ENCODE data around the gene ADGRL1. TPM values are rescaled to one million over a fixed set of nuclear protein-coding genes. Genes with fewer than 3 reads are reported as not detected.
A peak's percentile ranks its signal among the peaks of the same experiment; 100 is the strongest.
"Not testable (repeated sequence)": the region's sequence is repeated elsewhere in the genome, so short reads cannot be mapped to it uniquely, and the experiment has no call there.

ADGRL1 gene
- 3.2 to 6.8 TPM (median 4.6 TPM) in 3 replicates for polyA plus RNA-seq
- polyA plus RNA-seq (2011; ENCODE audit: low read depth): 12.7 TPM
- 2.7 and 5.9 TPM in 2 replicates for polyA plus RNA-seq (2011; cell fraction: cytosol; rRNA removed)
- polyA plus RNA-seq (2011; cell fraction: nucleus; rRNA removed): 15.4 and 24.4 TPM in 2 replicates
- 6.8 and 14.0 TPM in 2 replicates for polyA plus RNA-seq (2012; ENCODE audit: low replicate concordance)
- 11.9 to 24.3 TPM (median 15.4 TPM) in 3 replicates for polyA minus RNA-seq
- polyA minus RNA-seq (2011; cell fraction: cytosol; rRNA and poly(A)+ RNA removed): 20.5 TPM
- 16.5 and 29.4 TPM in 2 replicates for polyA minus RNA-seq (2011; cell fraction: nucleus; rRNA and poly(A)+ RNA removed)

GRCh38 chr19:14205452-14206287, at the start of gene ADGRL1:
ADGRL1 (minus strand) TSS chr19:14206169; CDS start chr19:14183602, 22,567 bp downstream.
- H3K9me1 ChIP-seq (ENCODE audit: control insufficient read depth, extremely low read depth, insufficient read depth, low read length); dilution Hi-C loops (cut with MboI; ENCODE audit: extremely low pct_ligation_motif_present, low sequenced_read_pairs); H3K4me1 ChIP-seq (ENCODE audit: control insufficient read depth, extremely low read depth, insufficient read depth, low read length); FAIRE-seq; H3K79me2 ChIP-seq (ENCODE audit: control insufficient read depth, insufficient read depth, low read length); H3K36me3 ChIP-seq (ENCODE audit: control insufficient read depth in 2 of 2, extremely low read depth in 1 of 2, insufficient read depth in 2 of 2, low read length in 2 of 2); H3K9me3 ChIP-seq (ENCODE audit: control insufficient read depth, low read depth, low read length); DNase-seq (ENCODE audit: low read depth, low spot score); H4K20me1 ChIP-seq (ENCODE audit: control insufficient read depth, extremely low read depth, insufficient read depth, low read length); H3K27ac ChIP-seq (ENCODE audit: control insufficient read depth, insufficient read depth, low read length): not testable (repeated sequence)
- peak within 1 kb of the TSS; percentile 62 for H3K9ac ChIP-seq (ENCODE audit: control insufficient read depth, extremely low read depth, insufficient read depth, low read length)
- peak within 1 kb of the TSS; percentile 73 for H3K4me2 ChIP-seq (ENCODE audit: control insufficient read depth, extremely low read depth, insufficient read depth, low read depth, low read length)
- TF ChIP-seq EZH2 (IDR thresholded peaks at IDR 0.05; ENCODE audit: low read length): peak; percentile 33
- peak within 1 kb of the TSS; percentile 43 to 63 (median 61) for H3K4me3 ChIP-seq (ENCODE audit: control insufficient read depth in 2 of 3, extremely low read depth in 1 of 3, insufficient read depth in 2 of 3, low read depth in 1 of 3, low read length in 3 of 3)
- H2AFZ ChIP-seq (ENCODE audit: control insufficient read depth, low read length): peak within 1 kb of the TSS; percentile 81
- H3K27me3 ChIP-seq (ENCODE audit: control insufficient read depth, extremely low read depth, insufficient read depth, low read length): peaks cover 25% of the 10 kb centered on the region

GRCh38 chr19:14255316-14255715, 49.3 kb upstream of the ADGRL1 start:
- H3K36me3 ChIP-seq (ENCODE audit: control insufficient read depth in 2 of 2, extremely low read depth in 1 of 2, insufficient read depth in 2 of 2, low read length in 2 of 2); DNase-seq (ENCODE audit: low read depth, low spot score); H3K27me3 ChIP-seq (ENCODE audit: control insufficient read depth, extremely low read depth, insufficient read depth, low read length); H2AFZ ChIP-seq (ENCODE audit: control insufficient read depth, low read length); H3K4me3 ChIP-seq (ENCODE audit: control insufficient read depth in 2 of 3, extremely low read depth in 1 of 3, insufficient read depth in 2 of 3, low read depth in 1 of 3, low read length in 3 of 3); H3K9me1 ChIP-seq (ENCODE audit: control insufficient read depth, extremely low read depth, insufficient read depth, low read length); H3K9me3 ChIP-seq (ENCODE audit: control insufficient read depth, low read depth, low read length); H3K9ac ChIP-seq (ENCODE audit: control insufficient read depth, extremely low read depth, insufficient read depth, low read length); H3K4me2 ChIP-seq (ENCODE audit: control insufficient read depth, extremely low read depth, insufficient read depth, low read depth, low read length); H3K4me1 ChIP-seq (ENCODE audit: control insufficient read depth, extremely low read depth, insufficient read depth, low read length); H3K79me2 ChIP-seq (ENCODE audit: control insufficient read depth, insufficient read depth, low read length); H3K27ac ChIP-seq (ENCODE audit: control insufficient read depth, insufficient read depth, low read length); dilution Hi-C loops (cut with MboI; ENCODE audit: extremely low pct_ligation_motif_present, low sequenced_read_pairs); FAIRE-seq; H4K20me1 ChIP-seq (ENCODE audit: control insufficient read depth, extremely low read depth, insufficient read depth, low read length): not testable (repeated sequence)

GRCh38 chr19:14253822-14254599, 48.0 kb upstream of the ADGRL1 start:
- DNase-seq (ENCODE audit: low read depth, low spot score); H3K9me3 ChIP-seq (ENCODE audit: control insufficient read depth, low read depth, low read length); dilution Hi-C loops (cut with MboI; ENCODE audit: extremely low pct_ligation_motif_present, low sequenced_read_pairs); H3K36me3 ChIP-seq (ENCODE audit: control insufficient read depth in 2 of 2, extremely low read depth in 1 of 2, insufficient read depth in 2 of 2, low read length in 2 of 2); H3K4me1 ChIP-seq (ENCODE audit: control insufficient read depth, extremely low read depth, insufficient read depth, low read length); H3K9ac ChIP-seq (ENCODE audit: control insufficient read depth, extremely low read depth, insufficient read depth, low read length); FAIRE-seq; H3K9me1 ChIP-seq (ENCODE audit: control insufficient read depth, extremely low read depth, insufficient read depth, low read length); H3K27me3 ChIP-seq (ENCODE audit: control insufficient read depth, extremely low read depth, insufficient read depth, low read length); H4K20me1 ChIP-seq (ENCODE audit: control insufficient read depth, extremely low read depth, insufficient read depth, low read length); H3K27ac ChIP-seq (ENCODE audit: control insufficient read depth, insufficient read depth, low read length); H3K79me2 ChIP-seq (ENCODE audit: control insufficient read depth, insufficient read depth, low read length); H3K4me3 ChIP-seq (ENCODE audit: control insufficient read depth in 2 of 3, extremely low read depth in 1 of 3, insufficient read depth in 2 of 3, low read depth in 1 of 3, low read length in 3 of 3); H3K4me2 ChIP-seq (ENCODE audit: control insufficient read depth, extremely low read depth, insufficient read depth, low read depth, low read length); H2AFZ ChIP-seq (ENCODE audit: control insufficient read depth, low read length): not testable (repeated sequence)

- H3K4me1 ChIP-seq (ENCODE audit: control insufficient read depth, extremely low read depth, insufficient read depth, low read length); H3K9ac ChIP-seq (ENCODE audit: control insufficient read depth, extremely low read depth, insufficient read depth, low read length); FAIRE-seq; DNase-seq (ENCODE audit: low read depth, low spot score); dilution Hi-C loops (cut with MboI; ENCODE audit: extremely low pct_ligation_motif_present, low sequenced_read_pairs); H3K36me3 ChIP-seq (ENCODE audit: control insufficient read depth in 2 of 2, extremely low read depth in 1 of 2, insufficient read depth in 2 of 2, low read length in 2 of 2); H3K9me3 ChIP-seq (ENCODE audit: control insufficient read depth, low read depth, low read length); H3K4me2 ChIP-seq (ENCODE audit: control insufficient read depth, extremely low read depth, insufficient read depth, low read depth, low read length); H3K4me3 ChIP-seq (ENCODE audit: control insufficient read depth in 2 of 3, extremely low read depth in 1 of 3, insufficient read depth in 2 of 3, low read depth in 1 of 3, low read length in 3 of 3); H2AFZ ChIP-seq (ENCODE audit: control insufficient read depth, low read length); H3K27me3 ChIP-seq (ENCODE audit: control insufficient read depth, extremely low read depth, insufficient read depth, low read length); H3K79me2 ChIP-seq (ENCODE audit: control insufficient read depth, insufficient read depth, low read length); H3K27ac ChIP-seq (ENCODE audit: control insufficient read depth, insufficient read depth, low read length); H4K20me1 ChIP-seq (ENCODE audit: control insufficient read depth, extremely low read depth, insufficient read depth, low read length); H3K9me1 ChIP-seq (ENCODE audit: control insufficient read depth, extremely low read depth, insufficient read depth, low read length): not testable (repeated sequence)
These were observed 46.2 kb upstream of the ADGRL1 start for GRCh38 chr19:14252136-14252535.
